GM06990 (cell line): ENCODE results near the gene NEDD4L.

Source experiments
- DNase-seq: peaks from one replicate; pipeline ENCODE4 v3.0.0-alpha.2; 2011; ENCODE audit not compliant: insufficient read length; ENCODE audit errors: extremely low read depth
- H3K27me3 ChIP-seq: replicated peaks from 2 replicates; pipeline ENCODE4 v1.6.0; 2011; ENCODE audit warnings: low read length; ENCODE audit not compliant: control insufficient read depth, insufficient read depth
- H3K36me3 ChIP-seq: 2 replicates; pipeline ENCODE4 v1.5.1; 2011; ENCODE audit warnings: low read length; ENCODE audit not compliant: control insufficient read depth, insufficient read depth
- H3K4me3 ChIP-seq: replicated peaks from 2 replicates; pipeline ENCODE4 v1.5.1; 2011; ENCODE audit warnings: low read depth, mild to moderate bottlenecking, control low read depth, low read length
- CTCF ChIP-seq: IDR thresholded peaks from 2 replicates; pipeline ENCODE4 v1.5.1; 2011; ENCODE audit warnings: low read length, control low read depth, mild to moderate bottlenecking, inconsistent platforms; ENCODE audit not compliant: insufficient read depth, poor library complexity, severe bottlenecking

The NEDD4L gene

GRCh38 chr18:58005011-58005410 is 39.0 kb upstream of the NEDD4L start:
- no peaks in the 10 kb centered on the region for H3K36me3 ChIP-seq
- H3K27me3 ChIP-seq, result no peaks in the 10 kb centered on the region; the same call in 1 of the 2 replicates
- H3K4me3 ChIP-seq, result no peak overlapping the region
- TF ChIP-seq CTCF, result no peak
- DNase-seq, result no peak

- no peaks in the 10 kb centered on the region; the same call in 1 of the 2 replicates for H3K27me3 ChIP-seq
- DNase-seq, result no peak
- no peak overlapping the region for H3K4me3 ChIP-seq
- H3K36me3 ChIP-seq, result no peaks in the 10 kb centered on the region
- no peak for TF ChIP-seq CTCF
Measured at GRCh38 chr18:58005885-58006523, 38.0 kb upstream of the NEDD4L start.

GRCh38 chr18:58009166-58009565 is 34.9 kb upstream of the NEDD4L start:
- Histone ChIP-seq H3K4me3 (no peak overlapping the region), H3K27me3 (no peaks in the 10 kb centered on the region; the same call in 1 of the 2 replicates), H3K36me3 (no peaks in the 10 kb centered on the region)
- DNase-seq, result no peak
- TF ChIP-seq CTCF, result no peak

- TF ChIP-seq CTCF, result no peak
- Histone ChIP-seq H3K27me3 (no peaks in the 10 kb centered on the region; the same call in 1 of the 2 replicates), H3K36me3 (no peaks in the 10 kb centered on the region), H3K4me3 (no peak overlapping the region)
- DNase-seq, result no peak
Measured at GRCh38 chr18:58010265-58010664, 33.8 kb upstream of the NEDD4L start.

- H3K36me3 ChIP-seq, result no peaks in the 10 kb centered on the region
- H3K4me3 ChIP-seq, result no peak overlapping the region
- DNase-seq, result no peak
- TF ChIP-seq CTCF, result no peak
- H3K27me3 ChIP-seq, result no peaks in the 10 kb centered on the region
Measured at GRCh38 chr18:58012356-58012755, 31.7 kb upstream of the NEDD4L start.
